HG03103 (cell line): ENCODE results near the gene POLR2J3.
A peak's percentile ranks its signal among the peaks of the same experiment; 100 is the strongest.
"Not testable (repeated sequence)": the region's sequence is repeated elsewhere in the genome, so short reads cannot be mapped to it uniquely, and the experiment has no call there.

ENCODE experiments used
- ATAC-seq: cut with Tn5 transposase; IDR thresholded peaks from one replicate; pipeline ENCODE4 v1.9.1; 2021; ENCODE audit warnings: low read depth; ENCODE audit not compliant: unreplicated experiment

The POLR2J3 gene

DNA sequence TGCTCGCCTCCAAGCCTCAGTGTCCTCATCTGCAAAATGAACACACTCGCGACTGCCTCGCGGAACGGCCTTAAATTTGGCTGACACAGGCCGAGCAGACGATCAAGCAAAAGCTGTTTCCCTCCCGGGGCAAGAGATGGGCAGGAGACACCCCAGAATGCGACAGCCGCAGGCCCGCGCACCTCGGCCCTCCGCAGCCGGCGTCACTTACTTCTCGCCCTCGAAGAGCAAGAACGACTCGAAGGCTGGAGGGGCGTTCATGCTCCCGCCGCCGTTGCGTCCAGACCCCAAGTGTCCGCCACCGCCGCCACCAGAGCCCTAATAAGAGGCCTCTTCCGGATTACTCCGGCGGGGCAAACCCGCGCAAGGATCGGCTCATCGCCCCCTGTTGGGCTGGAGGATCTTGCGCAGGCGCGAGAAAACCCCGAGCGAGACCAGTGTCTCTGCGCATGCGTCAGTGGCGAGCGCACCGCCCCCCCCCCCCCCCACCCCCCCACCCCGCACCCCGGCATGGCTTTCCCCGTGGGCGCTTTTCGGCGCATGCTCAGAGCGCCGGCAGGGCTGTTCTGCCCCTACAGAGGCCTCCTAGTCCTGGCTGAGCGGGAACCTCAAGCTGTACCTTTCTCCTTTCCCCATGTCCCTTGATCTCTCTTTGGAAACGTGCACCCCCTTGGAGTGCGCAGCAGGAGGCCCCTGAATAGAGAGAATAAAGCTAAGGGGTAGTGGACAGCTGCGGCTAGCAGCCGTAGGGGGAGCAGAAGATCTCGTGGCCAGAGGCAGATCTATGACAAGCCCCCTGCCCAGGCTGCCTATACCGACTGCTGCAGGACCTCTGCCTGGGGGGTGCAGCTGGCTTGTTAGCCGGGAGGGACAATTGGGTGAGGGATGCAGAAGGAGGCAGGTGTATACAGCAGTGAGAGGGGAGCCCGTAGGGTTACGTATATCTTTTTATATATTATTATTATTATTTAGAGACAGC is at the start of gene POLR2J3:
POLR2J3 (minus strand) TSS at position 323 of the 979 bp plus-strand sequence; CDS start at position 261, 62 bp downstream.
- ATAC-seq, result peak; percentile 93

- not testable (repeated sequence) for ATAC-seq
Observed at GRCh38 chr7:102618122-102618521, 45.7 kb upstream of the POLR2J3 start.

- peak; percentile 78 for ATAC-seq
Observed at GRCh38 chr7:102616507-102617125, 44.2 kb upstream of the POLR2J3 start, which contains the start of gene RASA4. TSS of gene RASA4 (minus strand) at chr7:102616756. CDS start at chr7:102616689, 67 bp downstream.

DNA sequence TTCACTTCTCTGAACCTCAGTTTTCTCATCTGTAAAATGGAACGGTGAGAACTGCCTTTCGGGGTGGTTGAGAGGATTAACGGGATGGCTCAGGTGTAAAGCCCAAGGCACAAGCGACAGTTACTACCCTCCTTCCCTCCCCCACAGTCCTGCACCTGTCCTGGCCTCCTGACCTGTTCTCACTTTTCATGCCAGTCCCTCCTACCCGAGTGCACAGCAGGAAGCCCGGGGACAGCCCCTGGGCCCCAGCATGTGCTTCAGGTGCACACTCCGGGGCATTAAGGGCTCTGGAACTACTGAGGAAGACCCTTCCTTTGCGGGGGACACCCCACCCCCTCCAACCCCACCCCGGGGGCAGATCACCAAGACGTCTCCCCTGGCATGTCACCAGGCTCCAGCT is 43.5 kb upstream of the POLR2J3 start:
- not testable (repeated sequence) for ATAC-seq

- not testable (repeated sequence) for ATAC-seq
Observed at GRCh38 chr7:102614873-102615272, 42.5 kb upstream of the POLR2J3 start.

- not testable (repeated sequence) for ATAC-seq
Observed at GRCh38 chr7:102614346-102614697, 41.9 kb upstream of the POLR2J3 start.

DNA sequence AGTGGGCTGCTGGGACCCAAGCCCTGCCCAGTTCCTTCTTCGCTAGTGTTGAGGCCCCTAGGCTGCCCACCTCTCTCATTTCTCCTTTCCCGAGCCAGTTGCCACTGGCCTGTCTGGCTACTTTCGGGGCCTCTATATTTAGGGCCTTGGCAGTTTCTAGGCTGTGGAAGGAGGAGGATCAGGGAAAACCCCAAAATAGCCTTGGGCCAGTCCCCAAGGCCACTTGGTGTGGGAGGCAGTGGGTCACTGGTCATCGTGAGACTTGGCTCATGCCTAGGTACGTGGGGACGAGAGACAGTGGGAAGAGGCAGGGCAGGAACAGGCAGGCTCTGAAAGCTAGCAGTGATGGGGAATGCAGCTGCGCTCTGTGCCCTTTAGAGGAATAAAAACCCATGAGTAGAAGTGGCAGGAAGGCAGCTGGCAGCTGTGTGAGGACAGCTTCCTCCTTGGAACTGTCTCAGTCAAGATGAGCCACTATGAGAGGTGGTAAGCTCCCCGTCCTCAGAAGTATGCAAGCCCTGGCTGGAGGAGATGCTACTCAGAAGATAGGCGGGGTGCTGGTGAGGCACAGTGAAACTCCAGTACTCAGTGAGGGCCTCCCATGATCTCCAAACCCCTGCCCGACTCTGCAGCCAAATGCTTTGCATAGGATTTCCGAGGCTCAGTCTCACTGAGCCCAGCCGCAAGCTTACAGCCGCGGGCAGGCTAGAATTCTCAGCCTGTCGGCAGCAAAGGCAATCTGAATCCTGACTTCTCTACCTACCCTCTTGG is 41.4 kb upstream of the POLR2J3 start:
- ATAC-seq, result peak; percentile 52

DNA sequence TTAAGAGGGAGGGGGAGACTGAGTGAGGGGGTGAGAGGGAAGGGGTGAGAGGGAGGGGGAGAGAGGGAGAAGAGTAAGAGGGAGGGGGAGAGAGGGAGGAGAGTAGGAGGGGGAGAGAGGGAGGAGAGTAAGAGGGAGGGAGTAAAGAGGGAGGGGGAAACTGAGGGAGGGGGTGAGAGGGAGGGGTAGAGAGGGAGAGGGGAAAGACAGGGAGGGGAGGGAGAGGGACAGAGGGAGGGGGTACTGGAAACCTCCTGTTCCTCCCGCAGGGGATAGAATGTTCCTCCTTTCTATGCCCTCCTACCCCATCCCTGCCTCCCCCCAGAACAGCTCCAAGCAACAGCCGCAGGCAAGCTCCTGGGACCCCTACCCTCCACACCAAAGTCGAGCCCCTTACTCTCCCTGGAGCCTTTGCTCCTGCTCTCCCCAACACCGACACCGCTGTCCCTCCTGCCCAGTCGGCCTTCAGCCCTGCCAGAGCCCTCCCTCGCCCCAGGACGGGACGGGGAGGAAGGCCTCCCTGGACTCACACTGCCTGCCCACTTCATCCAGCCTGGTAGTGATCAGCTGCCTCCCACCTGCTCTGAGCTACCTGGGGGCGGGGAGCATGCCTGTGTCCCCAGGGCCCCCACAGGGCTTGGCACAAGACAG is 39.4 kb upstream of the POLR2J3 start:
- not testable (repeated sequence) for ATAC-seq

GRCh38 chr7:102611013-102611674 is 38.8 kb upstream of the POLR2J3 start:
- peak; percentile 45 for ATAC-seq

DNA sequence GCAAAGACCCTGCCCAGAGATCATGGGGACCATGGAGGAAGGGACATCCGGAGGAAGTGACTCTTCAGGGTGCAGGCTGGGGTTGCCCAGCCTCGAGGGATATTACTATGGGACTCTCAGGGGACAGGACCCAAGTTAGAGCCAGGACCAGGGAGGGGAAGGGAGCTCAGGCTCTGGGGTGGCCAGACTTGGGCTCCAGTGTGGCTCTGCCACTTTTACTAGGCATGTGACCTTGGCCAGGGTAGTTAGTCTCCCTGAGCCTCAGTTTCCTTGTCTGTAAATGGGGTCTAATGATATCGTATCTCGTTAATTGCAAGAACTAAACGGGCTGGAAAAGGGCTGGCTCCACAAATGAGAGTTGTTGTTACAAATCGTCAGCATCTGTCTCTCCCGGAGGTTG is 38.1 kb upstream of the POLR2J3 start:
- ATAC-seq, result not testable (repeated sequence)

DNA sequence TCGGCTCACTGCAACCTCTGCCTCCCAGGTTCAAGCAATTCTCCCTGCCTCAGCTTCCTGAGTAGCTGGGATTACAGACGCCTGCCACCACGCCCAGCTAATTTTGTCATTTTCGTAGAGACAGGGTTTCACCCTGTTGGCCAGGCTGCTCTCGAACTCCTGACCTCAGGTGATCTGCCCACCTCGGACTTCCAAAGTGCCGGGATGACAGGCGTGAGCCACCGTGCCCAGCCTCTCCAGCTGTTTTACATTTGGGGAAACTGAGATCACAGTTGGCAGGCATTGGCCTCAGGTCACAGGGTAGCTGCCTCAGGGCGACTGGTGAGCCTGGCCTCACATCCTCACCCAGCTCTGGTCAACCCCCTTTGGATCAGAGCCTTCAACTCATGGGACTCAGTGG is 37.4 kb upstream of the POLR2J3 start:
- not testable (repeated sequence) for ATAC-seq

DNA sequence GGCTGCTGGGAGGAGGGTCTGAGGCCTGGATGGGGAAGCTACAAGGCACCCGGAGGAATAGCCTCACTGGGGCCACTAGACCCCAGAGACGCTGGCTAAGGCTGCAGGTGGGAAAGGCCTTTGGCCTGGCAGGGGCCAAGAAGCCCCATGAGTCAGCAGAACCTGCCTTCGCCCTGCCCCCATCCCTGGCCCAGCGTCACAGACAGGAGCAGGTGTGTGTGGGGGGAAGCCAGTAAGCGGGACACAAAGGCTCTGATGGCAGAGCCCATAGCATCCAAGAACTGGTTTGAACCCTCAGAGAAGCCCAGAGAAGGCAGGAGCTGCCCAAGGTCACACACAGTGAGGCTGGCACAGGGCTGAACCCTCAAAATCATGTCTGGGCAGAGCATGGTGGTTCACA is 34.5 kb upstream of the POLR2J3 start:
- ATAC-seq, result not testable (repeated sequence)

DNA sequence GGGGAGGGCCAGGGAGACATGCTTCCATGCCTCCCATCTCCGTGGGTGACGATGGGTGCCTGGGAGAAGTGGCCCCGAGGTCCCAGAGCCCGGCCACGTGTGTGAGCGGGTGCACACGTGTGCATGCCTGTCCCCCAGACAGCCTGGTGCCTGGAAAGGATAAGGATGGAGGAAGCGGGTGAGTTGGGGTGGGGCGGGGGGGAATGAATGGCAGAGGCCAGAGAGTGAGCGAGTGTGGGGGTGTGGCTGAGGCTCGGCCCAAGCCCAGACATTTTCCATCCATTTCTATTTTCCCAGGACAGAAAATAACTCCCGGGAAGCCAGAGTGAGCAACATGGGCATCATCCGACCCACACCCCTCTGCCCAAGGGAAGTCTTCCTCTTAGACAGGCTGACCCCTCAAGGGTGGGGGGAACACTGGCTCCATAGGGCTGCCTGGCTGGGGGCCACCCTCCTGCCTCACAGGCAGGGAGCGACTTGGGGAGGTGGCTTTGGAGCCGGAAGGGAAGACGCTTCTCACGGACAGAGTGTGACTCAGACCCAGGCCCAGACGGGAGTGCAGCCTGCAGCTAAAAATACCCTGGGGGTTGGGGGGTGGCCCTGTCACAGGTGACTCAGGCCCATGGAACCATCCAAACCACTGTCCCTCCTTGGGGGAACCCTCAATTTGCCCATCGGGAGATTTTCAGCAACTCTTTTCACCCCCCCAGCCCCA is 32.2 kb upstream of the POLR2J3 start:
- ATAC-seq, result not testable (repeated sequence)

- not testable (repeated sequence) for ATAC-seq
Observed at GRCh38 chr7:102602317-102602716, 29.9 kb upstream of the POLR2J3 start.

DNA sequence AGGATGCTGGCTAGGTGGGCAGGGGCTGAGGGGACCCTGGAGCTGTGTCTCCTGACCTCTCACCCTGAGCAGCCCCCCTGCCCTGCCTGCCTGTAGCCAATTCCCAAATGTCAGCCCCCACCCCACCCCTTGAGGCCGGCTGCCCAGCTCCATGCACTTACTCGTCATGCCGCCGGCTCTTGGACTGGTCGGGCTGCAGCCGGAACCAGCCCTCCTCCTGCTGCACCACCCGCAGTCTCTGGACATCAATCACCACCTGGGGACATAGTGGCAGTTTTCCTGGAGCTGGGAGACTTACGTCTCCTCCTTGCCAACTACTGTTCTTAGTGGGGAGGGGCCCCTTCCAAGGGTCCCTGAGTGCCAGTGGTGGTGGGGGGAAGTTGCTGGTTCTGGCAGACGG is 27.3 kb upstream of the POLR2J3 start:
- ATAC-seq, result not testable (repeated sequence)

GRCh38 chr7:102596036-102596435 is 23.7 kb upstream of the POLR2J3 start:
- ATAC-seq, result not testable (repeated sequence)

DNA sequence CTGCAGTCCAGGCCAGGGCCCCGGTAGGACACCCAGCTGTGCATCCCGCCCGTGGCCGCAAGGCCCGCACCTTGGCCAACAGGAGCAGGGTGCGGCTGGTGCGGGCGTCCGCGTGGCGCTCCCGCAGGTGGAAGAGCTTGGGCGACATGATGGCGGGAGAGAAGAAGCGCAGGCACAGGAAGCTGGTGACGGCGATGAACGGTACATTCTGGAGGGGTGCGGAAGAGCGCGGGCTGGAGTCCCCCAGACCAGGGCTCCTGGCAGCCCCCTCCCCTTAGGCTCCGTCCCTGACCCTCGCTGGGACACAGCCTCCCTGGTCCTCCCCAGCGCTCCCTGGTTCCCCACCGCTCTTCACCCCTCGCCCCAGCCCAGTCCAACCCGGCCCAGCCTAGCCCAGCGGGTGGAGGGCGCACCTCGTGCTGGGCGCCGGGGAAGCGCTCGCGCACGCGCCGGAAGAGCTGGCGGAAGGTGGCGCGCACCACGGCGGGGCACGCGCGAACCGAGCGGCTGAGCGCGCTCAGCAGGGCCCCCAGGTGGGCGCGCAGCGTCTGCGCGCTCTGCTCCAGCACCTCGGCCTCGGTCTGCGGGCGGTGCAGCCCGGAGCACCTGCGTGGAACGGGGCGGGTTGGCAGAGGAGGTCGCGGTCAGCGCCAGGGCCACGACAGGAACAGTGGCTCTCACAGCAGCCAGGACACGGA is 21.4 kb upstream of the POLR2J3 start:
- ATAC-seq, result peak; percentile 62

DNA sequence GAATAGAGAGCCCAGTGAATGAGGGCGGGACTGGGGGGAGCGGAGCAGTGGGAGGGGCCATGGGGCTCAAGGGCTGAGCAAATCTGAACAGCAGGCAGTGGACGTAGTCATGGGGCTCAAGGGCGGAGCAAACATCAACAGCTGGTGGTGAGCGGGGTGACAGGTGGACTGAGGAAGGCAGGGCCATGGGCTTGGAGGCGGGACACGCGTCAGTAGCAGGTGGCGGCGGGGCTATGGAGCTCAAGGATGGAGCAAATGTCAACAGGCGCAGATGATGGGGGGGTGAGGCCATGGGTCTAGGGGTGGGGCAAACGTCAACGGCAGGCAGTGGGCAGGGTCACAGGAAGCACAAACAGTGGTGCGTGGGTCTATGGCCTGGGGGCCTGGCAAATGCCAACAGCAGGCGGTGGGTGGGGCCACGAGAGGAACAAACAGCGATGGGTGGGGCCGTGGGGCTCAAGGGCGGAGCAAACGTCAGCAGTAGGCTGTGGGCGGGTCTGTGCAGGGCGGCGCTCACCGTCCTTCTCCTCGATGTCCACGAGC is 20.2 kb upstream of the POLR2J3 start:
- peak; percentile 46 for ATAC-seq
